IPS-15b (cell line): ENCODE data around the gene JADE3.

Experiments used
- H3K27me3 ChIP-seq: one replicate; pipeline ENCODE4 v1.6.1; 2013; ENCODE audit warnings: low read length; ENCODE audit not compliant: control insufficient read depth, insufficient read depth
- H3K36me3 ChIP-seq: one replicate; pipeline ENCODE4 v1.6.1; 2013; ENCODE audit warnings: low read length; ENCODE audit not compliant: control insufficient read depth, insufficient read depth
- H3K4me1 ChIP-seq: one replicate; pipeline ENCODE4 v1.6.1; 2013; ENCODE audit warnings: mild to moderate bottlenecking, low read length; ENCODE audit not compliant: control insufficient read depth, insufficient read depth
- H3K4me3 ChIP-seq: one replicate; pipeline ENCODE4 v1.5.1; 2013; ENCODE audit warnings: low read depth, low read length
- H3K9ac ChIP-seq: one replicate; pipeline ENCODE4 v1.6.1; 2013; ENCODE audit warnings: low read depth, mild to moderate bottlenecking, low read length
- H3K9me3 ChIP-seq: one replicate; pipeline ENCODE4 v1.6.1; 2013; ENCODE audit warnings: mild to moderate bottlenecking, low read length; ENCODE audit not compliant: control insufficient read depth, insufficient read depth

JADE3 gene

GRCh38 chrX:46912098-46912602 lies at the start of gene JADE3:
JADE3 (plus strand) TSS chrX:46912421; CDS start chrX:46984895, 72,474 bp downstream.
- Histone ChIP-seq H3K27me3 (no peaks in the 10 kb centered on the region), H3K36me3 (no peaks in the 10 kb centered on the region), H3K9ac (peak within 1 kb of the TSS; percentile 12), H3K4me1 (no peaks in the 10 kb centered on the region), H3K4me3 (peak within 1 kb of the TSS; percentile 56), H3K9me3 (no peaks in the 10 kb centered on the region)

DNA sequence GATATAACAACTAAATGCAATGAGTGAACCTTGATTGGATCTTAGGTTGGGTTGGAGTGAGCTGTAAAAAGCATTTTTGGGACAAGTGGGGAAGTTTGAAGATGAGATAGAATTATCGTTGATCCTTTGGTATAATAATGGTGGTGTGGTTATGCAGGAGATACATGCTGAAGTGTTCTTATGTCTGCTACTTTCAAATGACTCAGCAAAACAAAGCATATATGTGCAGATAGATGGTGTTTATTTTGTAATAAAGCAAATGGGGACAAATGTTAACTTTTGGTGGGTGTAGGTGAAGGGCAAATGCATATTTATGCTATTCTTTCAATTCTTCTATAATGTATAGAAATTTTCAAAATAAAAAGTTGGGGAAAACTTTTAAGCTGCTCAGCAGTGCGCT lies 49.1 kb upstream of the JADE3 start:
- Histone ChIP-seq H3K27me3 (no peaks in the 10 kb centered on the region), H3K4me1 (no peaks in the 10 kb centered on the region), H3K9ac (no peak overlapping the region), H3K36me3 (no peaks in the 10 kb centered on the region), H3K9me3 (no peaks in the 10 kb centered on the region), H3K4me3 (no peak overlapping the region)

- H3K9me3 ChIP-seq, result no peaks in the 10 kb centered on the region
- no peak overlapping the region for H3K4me3 ChIP-seq
- no peaks in the 10 kb centered on the region for H3K27me3 ChIP-seq
- H3K4me1 ChIP-seq, result no peaks in the 10 kb centered on the region
- H3K36me3 ChIP-seq, result no peaks in the 10 kb centered on the region
- H3K9ac ChIP-seq, result no peak overlapping the region
Observed at GRCh38 chrX:46864606-46865005, 47.6 kb upstream of the JADE3 start.

DNA sequence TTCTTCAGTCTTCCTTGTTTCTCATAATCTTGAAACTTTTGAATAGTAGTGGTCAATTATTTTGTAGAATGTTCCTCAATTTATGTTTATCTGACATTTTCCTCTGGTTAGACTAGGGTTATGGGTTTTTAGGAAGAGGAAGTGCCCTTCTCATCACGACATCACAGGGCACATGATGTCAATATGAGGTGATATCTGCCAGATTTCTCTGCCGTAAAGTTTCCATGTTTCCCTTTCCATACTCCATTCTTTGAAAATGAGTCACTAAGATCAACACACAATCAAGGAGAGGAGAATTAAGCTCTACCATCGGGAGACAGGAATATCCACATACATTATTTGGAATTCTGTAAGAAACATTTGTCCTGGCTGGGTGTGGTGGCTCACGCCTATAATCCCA lies 46.9 kb upstream of the JADE3 start:
- H3K27me3 ChIP-seq, result no peaks in the 10 kb centered on the region
- H3K36me3 ChIP-seq, result no peaks in the 10 kb centered on the region
- no peak overlapping the region for H3K9ac ChIP-seq
- no peaks in the 10 kb centered on the region for H3K4me1 ChIP-seq
- H3K9me3 ChIP-seq, result no peaks in the 10 kb centered on the region
- H3K4me3 ChIP-seq, result no peak overlapping the region

DNA sequence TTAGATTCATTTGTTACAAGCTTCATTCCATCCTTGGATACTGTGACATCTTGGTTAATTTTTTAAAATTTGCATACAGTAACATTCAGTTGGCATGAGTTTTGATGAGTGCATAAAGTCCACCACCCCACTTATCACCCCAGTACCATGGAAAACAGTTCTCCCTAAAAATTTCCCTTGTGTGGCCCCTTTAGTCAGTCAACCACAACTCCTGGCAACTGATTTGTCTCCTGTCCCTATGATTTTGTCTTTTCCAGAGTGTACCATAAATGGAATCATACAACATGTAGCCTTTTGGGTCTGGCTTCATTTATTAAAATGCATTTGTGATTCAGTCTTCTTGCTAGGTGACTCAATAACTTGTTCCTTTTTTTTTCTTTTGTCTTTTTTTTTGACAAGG lies 45.5 kb upstream of the JADE3 start:
- no peaks in the 10 kb centered on the region for H3K27me3 ChIP-seq

DNA sequence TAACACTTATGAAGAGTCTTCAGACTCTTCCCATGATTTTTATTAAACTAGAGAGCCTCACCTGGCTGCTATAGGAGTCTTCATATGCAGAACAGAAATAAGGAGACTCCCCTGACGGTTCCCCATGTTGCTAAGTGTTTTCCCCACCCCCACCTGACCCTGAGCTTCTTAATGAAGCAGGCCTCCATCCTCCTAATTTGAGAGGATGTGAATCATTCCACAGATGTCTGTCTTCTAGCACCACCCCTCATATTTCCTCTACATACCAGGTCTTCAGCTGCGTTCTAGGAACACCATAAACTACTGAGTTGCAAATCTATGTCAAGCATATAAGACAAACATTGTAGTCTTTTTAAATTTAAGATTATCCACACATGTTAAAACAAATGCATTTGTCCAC lies 38.5 kb upstream of the JADE3 start:
- Histone ChIP-seq H3K4me1 (no peaks in the 10 kb centered on the region), H3K36me3 (no peaks in the 10 kb centered on the region), H3K4me3 (no peak overlapping the region), H3K9ac (no peak overlapping the region), H3K27me3 (no peaks in the 10 kb centered on the region), H3K9me3 (no peaks in the 10 kb centered on the region)

More for the DNA sequence above, 45.5 kb upstream of the JADE3 start:
- H3K9ac ChIP-seq, result no peak overlapping the region
- H3K4me3 ChIP-seq, result no peak overlapping the region
- H3K4me1 ChIP-seq, result no peaks in the 10 kb centered on the region
- H3K9me3 ChIP-seq, result no peaks in the 10 kb centered on the region
- no peaks in the 10 kb centered on the region for H3K36me3 ChIP-seq

- Histone ChIP-seq H3K9me3 (no peaks in the 10 kb centered on the region), H3K4me1 (no peaks in the 10 kb centered on the region), H3K4me3 (no peak overlapping the region), H3K9ac (no peak overlapping the region), H3K36me3 (no peaks in the 10 kb centered on the region), H3K27me3 (no peaks in the 10 kb centered on the region)
Observed at GRCh38 chrX:46876901-46877300, 35.3 kb upstream of the JADE3 start.

- Histone ChIP-seq H3K27me3 (no peaks in the 10 kb centered on the region), H3K9me3 (no peaks in the 10 kb centered on the region), H3K9ac (no peak overlapping the region), H3K4me3 (no peak overlapping the region), H3K4me1 (no peaks in the 10 kb centered on the region), H3K36me3 (no peaks in the 10 kb centered on the region)
Observed at GRCh38 chrX:46882266-46882665, 30.0 kb upstream of the JADE3 start.

GRCh38 chrX:46884799-46885198 lies 27.4 kb upstream of the JADE3 start:
- H3K9me3 ChIP-seq, result no peaks in the 10 kb centered on the region
- H3K4me3 ChIP-seq, result no peak overlapping the region
- no peak overlapping the region for H3K9ac ChIP-seq
- H3K4me1 ChIP-seq, result no peaks in the 10 kb centered on the region
- no peaks in the 10 kb centered on the region for H3K36me3 ChIP-seq
- no peaks in the 10 kb centered on the region for H3K27me3 ChIP-seq

- Histone ChIP-seq H3K4me3 (no peak overlapping the region), H3K4me1 (peaks cover under 1% of the 10 kb centered on the region), H3K9me3 (no peaks in the 10 kb centered on the region), H3K27me3 (no peaks in the 10 kb centered on the region), H3K36me3 (no peaks in the 10 kb centered on the region), H3K9ac (no peak overlapping the region)
Observed at GRCh38 chrX:46898207-46898606, 14.0 kb upstream of the JADE3 start.

- Histone ChIP-seq H3K9me3 (no peaks in the 10 kb centered on the region), H3K4me3 (peak overlapping the region; percentile 73), H3K27me3 (no peaks in the 10 kb centered on the region), H3K36me3 (no peaks in the 10 kb centered on the region), H3K4me1 (peaks cover 2% of the 10 kb centered on the region), H3K9ac (no peak overlapping the region)
Observed at GRCh38 chrX:46903458-46904242, 8.6 kb upstream of the JADE3 start.

DNA sequence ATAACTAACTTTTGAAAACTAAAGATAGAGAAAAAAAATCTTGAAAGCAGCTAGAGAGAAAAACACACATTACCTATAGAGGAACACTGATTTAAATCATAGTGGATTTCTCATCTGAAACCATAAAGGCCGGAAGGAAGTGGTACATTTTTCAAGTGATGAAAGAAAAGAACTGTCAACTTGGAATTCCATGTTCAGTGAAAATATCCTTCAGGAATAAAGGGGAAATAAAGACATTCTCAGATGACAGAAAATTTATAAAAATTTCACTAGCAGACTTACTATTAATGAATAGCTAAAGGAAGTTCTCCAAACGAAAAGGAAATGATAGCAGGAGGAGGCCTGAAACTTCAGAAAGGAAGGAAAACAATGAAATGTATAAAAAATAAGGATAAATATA lies 7.6 kb upstream of the JADE3 start:
- Histone ChIP-seq H3K9ac (no peak overlapping the region), H3K4me1 (peaks cover 2% of the 10 kb centered on the region), H3K27me3 (no peaks in the 10 kb centered on the region), H3K9me3 (no peaks in the 10 kb centered on the region), H3K4me3 (no peak overlapping the region), H3K36me3 (no peaks in the 10 kb centered on the region)
